Liver (tissue), 9 donors: Measurements from ENCODE around the gene FREM1. TPM values are rescaled to one million over a fixed set of nuclear protein-coding genes. Genes with fewer than 3 reads are reported as not detected.

Experiments
- DNase-seq: peaks from one replicate; pipeline ENCODE4 v3.0.0-alpha.2; 2017; ENCODE audit warnings: low spot score
- H3K27ac ChIP-seq, 2 donors: one replicate each; pipeline ENCODE4 v1.7.0; 2013; ENCODE audit warnings: inconsistent platforms in 2 of 2, low read length in 2 of 2, control low read depth in 1 of 2, low read depth in 1 of 2, mild to moderate bottlenecking in 1 of 2
- H3K27me3 ChIP-seq, 4 donors: one replicate each; pipeline versions ENCODE4 v1.6.1 to v1.7.0; 2013; ENCODE audit warnings: low read length in 3 of 4, inconsistent platforms in 1 of 4, mild to moderate bottlenecking in 1 of 4, moderate library complexity in 1 of 4; ENCODE audit not compliant: control insufficient read depth in 4 of 4, insufficient read depth in 4 of 4
- H3K36me3 ChIP-seq, 4 donors: one replicate each; pipeline versions ENCODE4 v1.6.1 to v1.7.0; 2013; ENCODE audit warnings: low read length in 3 of 4, mild to moderate bottlenecking in 3 of 4, low read depth in 1 of 4, moderate library complexity in 1 of 4; ENCODE audit not compliant: control insufficient read depth in 4 of 4, insufficient read depth in 3 of 4
- H3K4me1 ChIP-seq, 4 donors: one replicate each; pipeline versions ENCODE4 v1.6.1 to v1.7.0; 2013; ENCODE audit warnings: low read length in 3 of 4, mild to moderate bottlenecking in 3 of 4, moderate library complexity in 1 of 4; ENCODE audit not compliant: control insufficient read depth in 4 of 4, insufficient read depth in 4 of 4
- H3K4me3 ChIP-seq, 3 donors: one replicate each; pipeline versions ENCODE4 v1.6.1 to v1.7.0; 2013; ENCODE audit warnings: low read length in 3 of 3, control low read depth in 1 of 3, low read depth in 1 of 3, mild to moderate bottlenecking in 1 of 3
- H3K9ac ChIP-seq, 2 donors: one replicate each; pipeline ENCODE4 v1.7.0; 2013; ENCODE audit warnings: low read length in 2 of 2, mild to moderate bottlenecking in 2 of 2, moderate library complexity in 2 of 2, control low read depth in 1 of 2, low read depth in 1 of 2
- H3K9me3 ChIP-seq, 4 donors: one replicate each; pipeline versions ENCODE4 v1.6.1 to v1.7.0; 2013; ENCODE audit warnings: low read length in 3 of 4; ENCODE audit not compliant: control insufficient read depth in 4 of 4
- ATF3 ChIP-seq: IDR thresholded peaks from 2 replicates; pipeline ENCODE4 v1.6.1; 2016; ENCODE audit warnings: antibody characterized with exemption
- CTCF ChIP-seq: fragments of 150-350 bp; IDR thresholded peaks from 2 replicates; pipeline ENCODE4 v1.5.1; 2017; ENCODE audit warnings: improper control_type of control experiment, low read depth, low read length; ENCODE audit not compliant: missing input control
- EGR1 ChIP-seq, 2 donors: IDR thresholded peaks; 2 replicates each; pipeline ENCODE4 v1.6.1; 2016 to 2018; ENCODE audit warnings: antibody characterized with exemption in 2 of 2, low read depth in 2 of 2
- FOXA1 ChIP-seq: IDR thresholded peaks from 2 replicates; pipeline ENCODE4 v1.6.1; 2016; ENCODE audit warnings: antibody characterized with exemption
- FOXA2 ChIP-seq: IDR thresholded peaks from 2 replicates; pipeline ENCODE4 v1.6.1; 2016; ENCODE audit warnings: antibody characterized with exemption
- GABPA ChIP-seq, 2 donors: IDR thresholded peaks in 1 of 2; conservative IDR thresholded peaks in 1 of 2; 2 replicates each; pipeline ENCODE4 v1.6.1; 2016; ENCODE audit warnings: antibody characterized with exemption in 2 of 2, mild to moderate bottlenecking in 1 of 2, moderate library complexity in 1 of 2
- HNF4A ChIP-seq, 2 donors: conservative IDR thresholded peaks; 2 replicates each; pipeline ENCODE4 v1.6.1; 2016; ENCODE audit warnings: antibody characterized with exemption in 2 of 2, mild to moderate bottlenecking in 2 of 2
- HNF4G ChIP-seq: IDR thresholded peaks from 2 replicates; pipeline ENCODE4 v1.6.1; 2016; ENCODE audit warnings: antibody characterized with exemption
- JUND ChIP-seq, 2 donors: IDR thresholded peaks; 2 replicates each; pipeline ENCODE4 v1.6.1; 2016; ENCODE audit warnings: antibody characterized with exemption in 2 of 2
- MAX ChIP-seq: IDR thresholded peaks from 2 replicates; pipeline ENCODE4 v1.6.1; 2016; ENCODE audit warnings: antibody characterized with exemption
- NR2F2 ChIP-seq: IDR thresholded peaks from 2 replicates; pipeline ENCODE4 v1.6.1; 2016; ENCODE audit warnings: antibody characterized with exemption
- RAD21 ChIP-seq, 2 donors: IDR thresholded peaks; 2 replicates each; pipeline ENCODE4 v1.6.1; 2016; ENCODE audit warnings: antibody characterized with exemption in 2 of 2, mild to moderate bottlenecking in 2 of 2
- REST ChIP-seq: IDR thresholded peaks from 2 replicates; pipeline ENCODE4 v1.6.1; 2016; ENCODE audit warnings: antibody characterized with exemption, mild to moderate bottlenecking
- RXRA ChIP-seq, 2 donors: IDR thresholded peaks; 2 replicates each; pipeline ENCODE4 v1.6.1; 2017 to 2018; ENCODE audit warnings: antibody characterized with exemption in 2 of 2, mild to moderate bottlenecking in 1 of 2
- SP1 ChIP-seq: IDR thresholded peaks from 2 replicates; pipeline ENCODE4 v1.6.1; 2018; ENCODE audit warnings: antibody characterized with exemption, mild to moderate bottlenecking
- TAF1 ChIP-seq: conservative IDR thresholded peaks from 2 replicates; pipeline ENCODE4 v1.6.1; 2016; ENCODE audit warnings: antibody characterized with exemption, mild to moderate bottlenecking
- YY1 ChIP-seq: IDR thresholded peaks from 2 replicates; pipeline ENCODE4 v1.6.1; 2016; ENCODE audit warnings: antibody characterized with exemption, mild to moderate bottlenecking
- ZBTB33 ChIP-seq: IDR thresholded peaks from 2 replicates; pipeline ENCODE4 v1.6.1; 2016; ENCODE audit warnings: antibody characterized with exemption
- WGBS: extraction: QIAGEN DNeasy Blood & Tissue Kit; methylation state at CpG from one replicate; pipeline ENCODE4 v1.1.7; 2013; 5-methylcytosine and 5-hydroxymethylcytosine counted together
- polyA plus RNA-seq, 2 donors: library from polyadenylated mRNA; stranded (reverse) in 1 of 2; unstranded in 1 of 2; fragments of 200-250 nt in 1 of 2; fragments of >200 nt in 1 of 2; fragmentation: Nextera tagmentation in 1 of 2; extraction: Ambion mirVana in 1 of 2; gene quantifications; one replicate each; pipeline versions ENCODE4 v1.2.1 to v1.2.3, GENCODE V29; 2013 to 2015
- total RNA-seq, 2 donors: library from RNA; depleted of rRNA; stranded (reverse); fragments of >200 nt; gene quantifications; one replicate each; pipeline ENCODE4 v1.2.3, GENCODE V29; 2014
- donor health status: healthy.
- donor health status: healthy.
- donor health status: healthy.
- donor health status: healthy.
- donor health status: healthy.

Gene FREM1
- total and polyA plus RNA-seq, 4 donors, result 0.39 to 4.7 (median 1.1) TPM

- Histone ChIP-seq H3K4me1 (no peaks in the 10 kb centered on the region), H3K36me3 (no peaks in the 10 kb centered on the region), H3K4me3 (no peak overlapping the region), H3K27ac (no peak overlapping the region), H3K9ac (no peak overlapping the region), H3K9me3 (no peaks in the 10 kb centered on the region), H3K27me3 (peaks cover 0 to 3% (median 0%) of the 10 kb centered on the region in 4 donors)
- TF ChIP-seq REST, result no peak
- TF ChIP-seq NR2F2, result no peak
- no peak for TF ChIP-seq GABPA (IDR thresholded peaks at IDR 0.05 in 1 of 2, conservative IDR thresholded peaks at IDR 0.05 in 1 of 2)
- TF ChIP-seq HNF4A (conservative IDR thresholded peaks at IDR 0.05), result no peak
- no peak for TF ChIP-seq EGR1 (IDR thresholded peaks at IDR 0.05; ENCODE audit: low read depth in 2 of 2)
- no peak for TF ChIP-seq HNF4G
- TF ChIP-seq MAX, result no peak
- no peak for TF ChIP-seq CTCF
- TF ChIP-seq ZBTB33, result no peak
- no peak for TF ChIP-seq ATF3
- TF ChIP-seq SP1, result no peak
- TF ChIP-seq FOXA1, result no peak
- TF ChIP-seq RAD21 (IDR thresholded peaks at IDR 0.05), result no peak
- TF ChIP-seq TAF1, result no peak
- no peak for TF ChIP-seq FOXA2
- TF ChIP-seq JUND (IDR thresholded peaks at IDR 0.05), result no peak
- DNase-seq, result no peak
- 82% methylated on average over 5 of the region's 5 CpGs for WGBS
These were observed 121.4 kb downstream of the FREM1 start for GRCh38 chr9:14788846-14789245.

GRCh38 chr9:14783358-14783757, 126.9 kb downstream of the FREM1 start:
- H3K9me3 ChIP-seq, result no peaks in the 10 kb centered on the region
- DNase-seq, result no peak
- no peaks in the 10 kb centered on the region for H3K4me1 ChIP-seq
- H3K27ac ChIP-seq, result no peak overlapping the region
- no peak overlapping the region for H3K9ac ChIP-seq
- no peaks in the 10 kb centered on the region for H3K36me3 ChIP-seq
- 45% methylated on average over 4 of the region's 4 CpGs for WGBS
- TF ChIP-seq EGR1 (IDR thresholded peaks at IDR 0.05; ENCODE audit: low read depth in 2 of 2), result no peak
- TF ChIP-seq FOXA1, result no peak
- TF ChIP-seq TAF1, result no peak
- no peak for TF ChIP-seq MAX
- no peak for TF ChIP-seq RXRA (IDR thresholded peaks at IDR 0.05)
- no peak for TF ChIP-seq YY1
- no peak for TF ChIP-seq SP1
- H3K4me3 ChIP-seq, result no peak overlapping the region
- H3K27me3 ChIP-seq, result no peaks in the 10 kb centered on the region
